H1 (cell line): ENCODE measurements around the gene MLF2. TPM values are rescaled to one million over a fixed set of nuclear protein-coding genes. Genes with fewer than 3 reads are reported as not detected.
A peak's percentile ranks its signal among the peaks of the same experiment; 100 is the strongest.

ENCODE experiments used
- CTCF ChIA-PET: fragments of 300-600 bp; sonication (Branson Sonifier 250); formaldehyde crosslinking; loops from one replicate; lab custom pipeline; 2021; ENCODE audit not compliant: partially characterized antibody; lab: Charles Lee
- POLR2A ChIA-PET: fragments of 300-600 bp; sonication (Branson Sonifier 250); formaldehyde crosslinking; loops from one replicate; lab custom pipeline; 2021; ENCODE audit warnings: inconsistent platforms; ENCODE audit not compliant: partially characterized antibody; lab: Charles Lee
- DNase-seq, 2 experiments: peaks; one replicate each; pipeline versions ENCODE4 v3.0.0 to v3.0.0-alpha.2; 2010 to 2022; ENCODE audit warnings: low spot score in 2 of 2, low read depth in 1 of 2, mixed read lengths in 1 of 2
- FAIRE-seq: peaks from 2 replicates; lab custom pipeline; 2011; peaks lifted over from hg19 to GRCh38; lab: Jason Lieb, UNC
- H2AFZ ChIP-seq: 2 replicates; pipeline ENCODE4 v1.8.1; 2012; ENCODE audit warnings: low read length, inconsistent platforms
- H2AK5ac ChIP-seq: 2 replicates; pipeline ENCODE4 v1.6.1; 2013; ENCODE audit warnings: low read depth, low read length
- H2BK120ac ChIP-seq: replicated peaks from 2 replicates; pipeline ENCODE3; 2013; ENCODE audit warnings: low read depth, low read length, inconsistent platforms
- H2BK12ac ChIP-seq: 2 replicates; pipeline ENCODE4 v1.6.1; 2013; ENCODE audit warnings: low read depth, low read length
- H2BK15ac ChIP-seq: 2 replicates; pipeline ENCODE4 v1.6.1; 2013; ENCODE audit warnings: low read length
- H2BK20ac ChIP-seq: 2 replicates; pipeline ENCODE4 v1.6.1; 2013; ENCODE audit warnings: low read length
- H2BK5ac ChIP-seq: 2 replicates; pipeline ENCODE4 v1.6.1; 2013; ENCODE audit warnings: low read depth, low read length
- H3K14ac ChIP-seq: 2 replicates; pipeline ENCODE4 v1.6.1; 2013; ENCODE audit warnings: inconsistent platforms; ENCODE audit not compliant: insufficient read length
- H3K18ac ChIP-seq: 2 replicates; pipeline ENCODE4 v1.6.1; 2013; ENCODE audit warnings: low read length; ENCODE audit errors: extremely low read depth
- H3K23ac ChIP-seq: 2 replicates; pipeline ENCODE4 v1.6.1; 2013; ENCODE audit warnings: inconsistent platforms; ENCODE audit not compliant: insufficient read length
- H3K23me2 ChIP-seq: 2 replicates; pipeline ENCODE4 v1.6.1; 2013; ENCODE audit warnings: low read depth, low read length
- H3K27ac ChIP-seq: 2 replicates; pipeline ENCODE4 v1.6.1; 2011; ENCODE audit warnings: low read depth, low read length, inconsistent platforms
- H3K27me3 ChIP-seq, 4 experiments: replicated peaks in 1 of 4; 1 replicate in 1 of 4; 2 replicates in 3 of 4; pipeline versions ENCODE4 v1.6.1 to v1.8.1; 2011 to 2013; ENCODE audit warnings: low read length in 3 of 4, mild to moderate bottlenecking in 3 of 4, inconsistent platforms in 2 of 4, mixed read lengths in 2 of 4, moderate library complexity in 1 of 4; ENCODE audit not compliant: control insufficient read depth in 3 of 4, insufficient read depth in 3 of 4; ENCODE audit errors: extremely low read depth in 1 of 4
- H3K36me3 ChIP-seq, 4 experiments: 2 replicates each; pipeline versions ENCODE4 v1.6.1 to v1.8.1; 2011 to 2013; ENCODE audit warnings: mild to moderate bottlenecking in 4 of 4, low read length in 3 of 4, moderate library complexity in 2 of 4, control low read depth in 1 of 4, inconsistent platforms in 1 of 4; ENCODE audit not compliant: insufficient read depth in 4 of 4, control insufficient read depth in 2 of 4
- H3K4ac ChIP-seq: replicated peaks from 2 replicates; pipeline ENCODE3; 2013; ENCODE audit warnings: low read length, low read depth, mixed read lengths, inconsistent platforms; ENCODE audit not compliant: insufficient read length
- H3K4me1 ChIP-seq, 4 experiments: replicated peaks in 1 of 4; 1 replicate in 1 of 4; 2 replicates in 3 of 4; pipeline versions ENCODE4 v1.6.1 to v1.8.1; 2011 to 2013; ENCODE audit warnings: low read length in 3 of 4, inconsistent platforms in 2 of 4, mixed read lengths in 1 of 4; ENCODE audit not compliant: insufficient read depth in 4 of 4, control insufficient read depth in 3 of 4
- H3K4me2 ChIP-seq, 2 experiments: 2 replicates each; pipeline versions ENCODE4 v1.6.1 to v1.8.1; 2011 to 2013; ENCODE audit warnings: low read depth in 2 of 2, low read length in 2 of 2, control low read depth in 1 of 2, inconsistent platforms in 1 of 2, mild to moderate bottlenecking in 1 of 2; ENCODE audit not compliant: insufficient read depth in 1 of 2
- H3K4me3 ChIP-seq, 4 experiments: fragments of 200-600, 300-600 bp in 1 of 4; sonication (generic), shearing (Covaris generic), sonication (Bioruptor Twin) in 1 of 4; 2 replicates each; pipeline versions ENCODE4 v1.5.1 to v1.8.1; 2011 to 2016; ENCODE audit warnings: low read length in 4 of 4, low read depth in 3 of 4, control low read depth in 2 of 4, inconsistent platforms in 2 of 4, mild to moderate bottlenecking in 2 of 4, mixed read lengths in 1 of 4, moderate library complexity in 1 of 4; ENCODE audit not compliant: insufficient read depth in 2 of 4; ENCODE audit errors: extremely low read depth in 1 of 4
- H3K56ac ChIP-seq: replicated peaks from 2 replicates; pipeline ENCODE3; 2013; ENCODE audit warnings: low read depth, mild to moderate bottlenecking, mixed read lengths, low read length, inconsistent platforms; ENCODE audit not compliant: insufficient read length
- H3K79me1 ChIP-seq: 2 replicates; pipeline ENCODE4 v1.6.1; 2013; ENCODE audit warnings: low read depth, low read length, control low read depth
- H3K79me2 ChIP-seq, 2 experiments: 2 replicates each; pipeline versions ENCODE4 v1.6.1 to v1.8.1; 2012 to 2013; ENCODE audit warnings: low read length in 2 of 2, mild to moderate bottlenecking in 2 of 2, inconsistent platforms in 1 of 2; ENCODE audit not compliant: insufficient read depth in 2 of 2, control insufficient read depth in 1 of 2
- H3K9ac ChIP-seq, 4 experiments: replicated peaks in 1 of 4; 1 replicate in 1 of 4; 2 replicates in 3 of 4; pipeline versions ENCODE4 v1.6.1 to v1.8.1; 2011 to 2013; ENCODE audit warnings: low read depth in 3 of 4, low read length in 3 of 4, control low read depth in 2 of 4, mild to moderate bottlenecking in 2 of 4, moderate library complexity in 2 of 4, inconsistent platforms in 1 of 4; ENCODE audit errors: extremely low read depth in 1 of 4
- H3K9me3 ChIP-seq, 2 experiments: 2 replicates each; pipeline versions ENCODE4 v1.6.1 to v1.8.1; 2012 to 2013; ENCODE audit warnings: mild to moderate bottlenecking in 2 of 2, moderate library complexity in 2 of 2, control low read depth in 1 of 2, inconsistent platforms in 1 of 2, low read depth in 1 of 2, low read length in 1 of 2, mixed read lengths in 1 of 2; ENCODE audit not compliant: insufficient read depth in 2 of 2
- H4K20me1 ChIP-seq, 2 experiments: replicated peaks in 1 of 2; 2 replicates each; pipeline versions ENCODE3 to v1.8.1; 2011 to 2013; ENCODE audit warnings: inconsistent platforms in 2 of 2, low read length in 2 of 2, mild to moderate bottlenecking in 1 of 2; ENCODE audit not compliant: insufficient read depth in 2 of 2, control insufficient read depth in 1 of 2
- H4K5ac ChIP-seq: 2 replicates; pipeline ENCODE4 v1.6.1; 2013; ENCODE audit warnings: low read length, low read depth, mixed read lengths, inconsistent platforms; ENCODE audit not compliant: insufficient read length
- H4K8ac ChIP-seq: 2 replicates; pipeline ENCODE4 v1.8.0; 2013; ENCODE audit warnings: mild to moderate bottlenecking, moderate library complexity, low read length, inconsistent platforms; ENCODE audit not compliant: insufficient read depth; ENCODE audit errors: extremely low read depth
- H4K91ac ChIP-seq: replicated peaks from 2 replicates; pipeline ENCODE3; 2013; ENCODE audit warnings: low read length, mixed read lengths, inconsistent platforms; ENCODE audit not compliant: insufficient read length
- CEBPB ChIP-seq: IDR thresholded peaks from 2 replicates; pipeline ENCODE4 v1.6.1; 2012; ENCODE audit warnings: low read depth, low read length
- CHD2 ChIP-seq: IDR thresholded peaks from 2 replicates; pipeline ENCODE4 v1.6.1; 2012; ENCODE audit warnings: low read length, improper control_type of control experiment
- JUND ChIP-seq: IDR thresholded peaks from 2 replicates; pipeline ENCODE4 v1.6.1; 2011; ENCODE audit warnings: mild to moderate bottlenecking, improper control_type of control experiment, low read length
- NANOG ChIP-seq: IDR thresholded peaks from 2 replicates; pipeline ENCODE4 v1.6.1; 2011; ENCODE audit warnings: low read length, low read depth, mild to moderate bottlenecking, inconsistent platforms; ENCODE audit not compliant: insufficient read depth, poor library complexity, severe bottlenecking
- POLR2A ChIP-seq, 2 experiments: IDR thresholded peaks; 1 replicate in 1 of 2; 2 replicates in 1 of 2; pipeline ENCODE4 v1.6.1; 2011; ENCODE audit warnings: low read depth in 2 of 2, low read length in 2 of 2, mild to moderate bottlenecking in 2 of 2; ENCODE audit errors: control extremely low read depth in 1 of 2
- RAD21 ChIP-seq, 2 experiments: IDR thresholded peaks in 1 of 2; conservative IDR thresholded peaks in 1 of 2; 2 replicates each; pipeline ENCODE4 v1.6.1; 2011; ENCODE audit warnings: low read depth in 2 of 2, low read length in 2 of 2, improper control_type of control experiment in 1 of 2, inconsistent platforms in 1 of 2, mild to moderate bottlenecking in 1 of 2, moderate library complexity in 1 of 2
- RXRA ChIP-seq: IDR thresholded peaks from 2 replicates; pipeline ENCODE4 v1.6.1; 2011; ENCODE audit warnings: low read depth, mild to moderate bottlenecking, low read length, moderate library complexity; ENCODE audit not compliant: insufficient read depth
- TCF12 ChIP-seq: IDR thresholded peaks from 2 replicates; pipeline ENCODE4 v1.6.1; 2011; ENCODE audit warnings: low read depth, mild to moderate bottlenecking, low read length
- ZNF274 ChIP-seq: IDR thresholded peaks from 2 replicates; pipeline ENCODE4 v1.7.0; 2012; ENCODE audit warnings: low read length, borderline replicate concordance; ENCODE audit errors: extremely low read depth
- WGBS, 2 experiments: shearing (Covaris generic) in 1 of 2; methylation state at CpG; one replicate each; pipeline versions ENCODE4 v1.1.6 to v1.1.7; 2013 to 2015; ENCODE audit warnings: low lambda C conversion rate in 2 of 2, mixed read lengths in 2 of 2, inconsistent platforms in 1 of 2, low coverage in 1 of 2, missing lambda C conversion rate in 1 of 2; ENCODE audit not compliant: insufficient replicate concordance in 2 of 2, insufficient coverage in 1 of 2, insufficient read length in 1 of 2; ENCODE audit errors: extremely low coverage in 1 of 2, missing lambda C conversion rate in 1 of 2; 5-methylcytosine and 5-hydroxymethylcytosine counted together
- polyA plus RNA-seq, 7 experiments: library from polyadenylated mRNA; depleted of rRNA in 3 of 7; stranded (reverse) in 5 of 7; unstranded in 2 of 7; fragments of >200 nt in 5 of 7; fragments of 200-250 nt in 2 of 7; gene quantifications; 1 replicate in 5 of 7; 2 replicates in 1 of 7; 4 replicates in 1 of 7; pipeline versions ENCODE4 v1.2.1 to v1.2.3, GENCODE V29; 2011 to 2013; ENCODE audit warnings: missing spikeins in 2 of 7, mixed read lengths in 2 of 7
- total RNA-seq: library from RNA; stranded (reverse); fragmentation: NEBNext Ultra II Directional; extraction: Animal tissue kit (Norgen Biotek cat#: 25700); gene quantifications from 2 replicates; pipeline ENCODE4 v1.2.1, GENCODE V29; 2021

The MLF2 gene
- total and polyA plus RNA-seq, 2 of the 8 experiments (the other 6 are each of a cell fraction or from before 2014, with no cell fraction given): 229 to 401 TPM

- H3K4me3 ChIP-seq: no peak overlapping the region
- no peaks in the 10 kb centered on the region for H3K9me3 ChIP-seq
- H4K91ac ChIP-seq: no peak overlapping the region
- no peak for DNase-seq
- no peaks in the 10 kb centered on the region for H3K79me1 ChIP-seq
- no peak overlapping the region for H3K18ac ChIP-seq
- H3K4ac ChIP-seq: peak overlapping the region; percentile 1
- H2AK5ac ChIP-seq: no peak overlapping the region
- H4K5ac ChIP-seq: no peak overlapping the region
- no peaks in the 10 kb centered on the region for H3K23me2 ChIP-seq
- H3K4me2 ChIP-seq: no peak overlapping the region
- no peak overlapping the region for H3K56ac ChIP-seq
- 0 out of 7 replicates have a peak overlapping the region, but pooled peaks of 1 of the 4 experiments have one; percentile 15 for H3K9ac ChIP-seq
- H4K20me1 ChIP-seq: no peaks in the 10 kb centered on the region
- H3K23ac ChIP-seq: no peak overlapping the region
- H3K36me3 ChIP-seq: no peaks in the 10 kb centered on the region
- H2BK12ac ChIP-seq: no peak overlapping the region
- H3K4me1 ChIP-seq: peaks cover 0 to 9% (median under 1%) of the 10 kb centered on the region in 4 experiments; a peak in 3 of 7 replicates
- H3K79me2 ChIP-seq: no peaks in the 10 kb centered on the region
- no peak overlapping the region for H2AFZ ChIP-seq
- WGBS, 2 experiments: 74% methylated on average over 12 of the region's 12 CpGs; no CpG with 5 or more reads in 1 of the 2 experiments
- no peak overlapping the region for H3K27ac ChIP-seq
- CTCF ChIA-PET: interaction anchor here (0.8 to 29.6 kb wide), 9 partner anchors 10 to 39 kb away, joined by 3 to 532 read pairs (median 7); partner anchors contain the start of genes GNB3, GPR162, MLF2 and P3H3
- POLR2A ChIA-PET: interaction anchor here (1.0 to 3.1 kb wide), 6 partner anchors 10 to 77 kb away, joined by 3 to 10 read pairs (median 7); partner anchors contain the start of gene GPR162
- peak overlapping the region; percentile 72; the same call in 1 of the 2 replicates for H2BK15ac ChIP-seq
- 0 out of 7 replicates have a peak, but pooled peaks cover 0 to 3% (median 0%) of the 10 kb centered on the region in 4 experiments for H3K27me3 ChIP-seq
- H4K8ac ChIP-seq: peak overlapping the region; percentile 63
- FAIRE-seq: no peak
- no peak overlapping the region for H2BK20ac ChIP-seq
- 0 out of 2 replicates have a peak overlapping the region, but pooled peaks have one; percentile 56 for H2BK5ac ChIP-seq
- no peak overlapping the region for H3K14ac ChIP-seq
- no peak overlapping the region for H2BK120ac ChIP-seq
- no peak for TF ChIP-seq NANOG
- no peak for TF ChIP-seq POLR2A (IDR thresholded peaks at IDR 0.05; ENCODE audit: control extremely low read depth in 1 of 2, low read depth in 2 of 2, low read length in 2 of 2)
- TF ChIP-seq CHD2: no peak
- TF ChIP-seq TCF12: no peak
- no peak for TF ChIP-seq CEBPB
- TF ChIP-seq RXRA: no peak
- TF ChIP-seq RAD21 (IDR thresholded peaks at IDR 0.05 in 1 of 2, conservative IDR thresholded peaks at IDR 0.05 in 1 of 2; ENCODE audit: low read depth in 2 of 2, low read length in 2 of 2): no peak
- no peak for TF ChIP-seq ZNF274
- TF ChIP-seq JUND: no peak
These were observed 39.7 kb upstream of the MLF2 start for GRCh38 chr12:6792522-6793201.
